HG02623 (cell line): ENCODE results near the gene CFAP61.
"Not testable (repeated sequence)": the region's sequence is repeated elsewhere in the genome, so short reads cannot be mapped to it uniquely, and the experiment has no call there.

Experiments used
- ATAC-seq: cut with Tn5 transposase; IDR thresholded peaks from one replicate; pipeline ENCODE4 v1.9.1; 2021; ENCODE audit warnings: moderate library complexity; ENCODE audit not compliant: unreplicated experiment

Gene CFAP61

DNA sequence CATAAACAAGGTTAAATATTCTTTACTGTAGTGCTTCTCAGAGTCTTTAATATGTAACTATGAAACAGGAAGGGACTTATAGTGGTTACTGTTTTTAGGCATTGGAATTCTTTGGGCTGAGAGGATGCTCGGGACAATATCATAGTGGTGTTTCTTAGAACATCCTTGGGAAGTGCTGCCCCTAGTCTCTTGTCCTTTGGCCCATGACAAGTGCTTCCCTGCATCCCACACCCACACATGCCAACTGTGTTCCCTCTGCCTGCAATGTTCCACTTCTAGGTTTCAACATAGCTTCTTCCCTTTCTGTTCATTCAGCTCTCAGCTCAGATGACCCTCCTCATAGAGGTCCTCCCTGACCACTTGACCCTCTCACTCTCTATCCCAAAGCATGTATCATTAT is 37.6 kb downstream of the CFAP61 start:
- ATAC-seq: no peak

DNA sequence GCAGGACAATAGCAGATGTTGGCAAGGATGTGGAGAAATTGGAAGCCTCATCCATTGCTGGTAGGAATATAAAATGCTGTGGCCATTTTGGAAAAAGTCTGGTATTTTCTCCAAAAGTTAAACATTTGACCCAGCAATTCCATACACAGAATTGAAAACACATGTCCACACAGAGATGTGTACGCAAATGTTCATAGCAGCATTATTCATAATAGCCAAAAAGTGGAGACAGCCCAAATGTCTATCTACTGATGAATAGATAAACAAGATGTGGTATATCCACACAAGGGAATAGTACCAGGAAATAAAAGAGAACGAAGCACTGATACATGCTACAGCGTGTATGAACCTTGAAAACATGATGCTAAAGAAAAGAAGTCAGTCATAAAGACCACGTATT is 40.5 kb downstream of the CFAP61 start:
- ATAC-seq: no peak

DNA sequence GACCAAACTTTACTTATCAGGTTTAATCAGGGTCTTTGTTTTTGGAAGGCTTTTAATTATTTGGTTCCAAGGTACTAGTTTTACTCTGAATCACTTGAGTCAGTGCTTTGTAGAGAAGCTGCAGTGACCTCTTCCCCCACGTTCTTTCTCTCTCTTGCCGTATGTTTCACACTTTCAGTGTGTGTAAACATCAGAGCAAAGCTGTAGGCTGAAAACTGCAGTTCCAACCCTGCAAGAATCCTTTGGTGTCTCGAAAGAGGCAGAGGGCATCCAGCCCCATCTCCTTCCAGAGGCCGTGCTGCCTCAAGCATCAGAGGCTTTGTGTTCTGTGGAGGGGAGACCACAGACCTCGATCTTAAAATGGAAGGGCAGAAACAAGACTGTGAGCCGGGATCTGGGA is 42.1 kb downstream of the CFAP61 start:
- no peak for ATAC-seq

DNA sequence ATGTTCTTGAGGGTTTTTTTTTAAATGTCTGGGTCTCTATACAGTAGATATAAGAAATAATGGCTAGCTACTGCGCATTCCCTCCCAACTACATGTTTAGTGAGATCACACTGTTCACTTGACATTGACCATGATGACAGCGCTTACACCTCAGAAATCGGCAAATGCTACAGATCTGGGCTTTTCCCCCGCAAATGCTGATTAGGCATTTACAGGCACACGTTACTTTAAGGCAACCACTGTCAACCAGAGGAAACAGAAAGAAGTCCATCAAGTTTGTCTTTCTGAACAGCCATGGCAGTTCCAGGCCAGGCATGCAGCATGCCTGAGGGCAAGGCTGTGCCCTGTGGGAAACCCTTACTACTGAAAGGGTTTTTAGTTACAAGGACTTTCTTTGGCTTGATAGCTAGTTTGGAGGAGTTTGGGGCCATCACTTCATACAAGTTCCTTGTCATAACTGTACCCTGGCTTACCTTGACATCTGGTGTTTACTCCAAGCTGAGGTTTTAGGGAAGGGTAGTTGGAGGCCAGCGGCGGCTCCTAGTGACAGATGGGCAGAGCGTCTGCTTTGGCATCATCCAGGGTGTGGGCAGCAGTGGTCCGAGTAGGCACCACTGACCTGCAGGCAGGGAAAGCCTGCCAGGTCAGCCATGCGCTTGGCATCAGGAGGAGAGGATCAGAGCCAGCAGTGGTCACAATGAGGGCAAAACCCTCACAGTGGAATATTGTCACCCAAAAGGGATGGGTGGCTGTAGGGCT is 43.0 kb downstream of the CFAP61 start:
- ATAC-seq: no peak

DNA sequence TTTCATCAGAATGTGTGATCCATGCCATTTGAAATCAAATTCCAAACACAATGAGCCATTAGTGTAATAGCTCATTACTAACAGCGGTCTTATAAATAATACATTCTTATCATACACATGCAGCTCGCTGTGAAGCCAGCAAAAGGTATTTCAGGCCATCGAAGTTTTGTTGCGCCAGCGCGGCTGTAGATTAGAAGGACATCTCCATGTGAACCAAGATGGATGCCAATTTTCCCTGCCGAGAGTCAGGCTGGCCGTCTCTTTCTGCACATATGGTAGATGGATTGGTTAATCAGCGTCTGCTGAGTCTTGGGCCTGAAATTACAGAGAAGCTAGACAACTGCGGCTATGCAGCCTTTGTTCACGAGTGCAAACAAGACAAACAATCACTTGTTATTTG is 44.1 kb downstream of the CFAP61 start:
- ATAC-seq: no peak

DNA sequence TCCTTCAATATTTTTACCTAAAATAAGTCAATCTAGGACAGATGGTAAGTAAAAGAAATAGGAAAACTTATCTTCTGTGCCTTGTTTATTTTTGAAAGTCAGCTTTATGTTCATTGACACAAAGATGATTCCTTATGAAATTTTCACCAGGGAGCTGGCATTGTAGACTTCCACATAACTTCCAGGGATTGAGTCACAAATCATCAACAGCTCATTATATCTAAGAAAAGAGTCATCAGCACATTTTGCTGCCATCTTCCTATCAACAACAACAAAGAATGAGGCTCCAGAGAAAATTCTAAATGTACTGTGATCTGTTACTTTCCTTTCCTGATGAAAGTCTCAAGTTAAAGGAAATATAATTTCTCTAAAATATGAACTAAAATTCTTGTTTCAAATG is 48.5 kb downstream of the CFAP61 start:
- ATAC-seq: no peak

DNA sequence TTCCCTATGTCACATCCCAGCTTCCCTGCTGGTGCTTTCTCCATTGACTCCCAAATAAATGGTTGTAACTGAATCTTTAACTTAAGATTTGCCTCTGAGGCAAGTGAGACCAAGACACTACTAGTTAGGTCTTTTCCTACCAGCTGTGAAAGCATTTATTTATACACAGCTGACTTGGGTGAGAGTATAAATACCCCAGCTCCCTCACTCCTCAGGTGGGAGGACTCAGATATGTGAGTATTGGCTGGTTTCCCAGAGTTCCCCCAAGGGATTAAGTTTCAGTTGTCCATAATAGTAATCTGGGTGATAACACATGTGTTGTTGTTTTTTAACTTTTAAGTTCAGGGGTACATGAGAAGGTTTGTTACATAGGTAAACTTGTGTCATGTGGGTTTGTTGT is 49.8 kb downstream of the CFAP61 start:
- ATAC-seq: no peak

DNA sequence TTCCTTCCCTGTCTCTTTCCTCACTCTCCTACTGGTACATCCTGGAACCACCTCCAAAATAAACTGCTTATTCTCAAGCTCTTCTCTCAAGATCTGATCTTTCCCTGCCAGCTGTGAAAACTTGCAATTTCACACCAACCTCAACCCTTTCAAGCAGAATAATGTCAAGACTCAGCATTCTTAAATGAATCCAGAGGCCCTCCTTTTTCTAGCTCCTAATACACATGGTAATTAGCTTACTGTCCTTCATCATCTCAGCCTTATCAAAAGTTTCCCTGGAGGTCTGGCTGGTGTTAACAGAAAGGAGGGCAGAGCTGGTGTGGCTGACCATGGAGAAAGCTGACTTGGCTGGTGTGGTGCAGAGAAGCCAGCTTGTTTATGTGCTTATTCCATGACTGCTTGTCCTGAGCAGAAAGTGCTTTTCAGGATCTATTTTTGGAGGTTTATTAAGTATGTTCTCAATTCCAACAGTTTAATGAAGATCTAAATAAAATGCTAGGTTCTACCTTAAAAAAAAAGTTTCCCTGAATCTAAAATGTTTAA is 50.5 kb downstream of the CFAP61 start:
- ATAC-seq: no peak

DNA sequence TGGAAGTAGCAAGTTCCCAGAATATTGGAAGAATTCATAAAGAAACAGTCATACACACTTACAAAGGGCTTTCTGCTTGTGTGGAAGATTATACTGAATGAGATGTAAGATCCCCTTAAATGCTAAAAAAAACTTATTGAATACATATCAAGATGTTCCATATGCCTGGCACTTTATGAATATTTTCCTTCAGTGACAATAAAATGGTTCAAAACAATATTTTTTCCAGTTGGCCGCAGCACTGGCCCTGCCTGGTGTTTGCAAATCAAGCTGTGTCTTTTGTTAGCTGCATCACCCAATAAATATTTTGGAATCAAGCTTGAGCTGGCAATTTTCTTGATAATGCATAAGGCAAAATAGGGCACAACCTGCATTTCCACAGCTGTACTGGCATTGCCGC is 51.2 kb downstream of the CFAP61 start:
- ATAC-seq: no peak

DNA sequence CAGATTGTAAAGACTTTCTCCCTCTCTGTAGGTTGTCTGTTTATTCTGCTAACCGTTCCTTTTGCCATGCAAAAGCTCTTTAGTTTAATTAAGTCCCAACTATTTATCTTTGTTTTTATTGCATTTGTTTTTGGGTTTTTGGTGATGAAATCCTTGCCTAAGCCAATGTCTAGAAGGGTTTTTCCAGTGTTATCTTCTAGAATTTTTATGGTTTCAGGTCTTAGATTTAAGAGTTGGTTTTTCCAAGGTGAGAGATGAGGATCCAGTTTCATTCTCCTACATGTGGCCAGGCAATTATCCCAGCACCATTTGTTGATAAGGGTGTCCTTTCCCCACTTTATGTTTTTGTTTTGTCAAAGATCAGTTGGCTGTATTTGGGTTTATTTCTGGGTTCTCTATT is 70.9 kb downstream of the CFAP61 start:
- ATAC-seq: not testable (repeated sequence)

DNA sequence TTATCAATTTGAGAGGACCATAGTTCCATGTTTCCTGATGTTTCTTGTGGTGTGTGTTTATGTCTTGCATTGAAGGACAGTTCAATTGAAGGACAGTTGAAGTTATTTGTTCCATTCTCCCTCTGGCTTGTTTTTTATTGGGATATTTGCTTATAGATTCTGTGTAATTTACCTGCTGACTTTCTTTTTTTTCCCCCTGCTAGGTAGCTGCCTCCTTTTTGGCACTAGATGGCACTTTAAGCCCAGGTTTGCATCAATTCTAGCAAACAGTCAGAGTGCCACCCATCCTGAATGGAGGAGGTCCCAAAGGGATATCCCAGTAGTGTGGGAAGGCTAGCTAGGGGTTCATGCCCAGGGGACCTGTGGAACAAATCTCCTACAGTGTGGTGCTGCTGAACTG is 78.1 kb downstream of the CFAP61 start:
- ATAC-seq: no peak

DNA sequence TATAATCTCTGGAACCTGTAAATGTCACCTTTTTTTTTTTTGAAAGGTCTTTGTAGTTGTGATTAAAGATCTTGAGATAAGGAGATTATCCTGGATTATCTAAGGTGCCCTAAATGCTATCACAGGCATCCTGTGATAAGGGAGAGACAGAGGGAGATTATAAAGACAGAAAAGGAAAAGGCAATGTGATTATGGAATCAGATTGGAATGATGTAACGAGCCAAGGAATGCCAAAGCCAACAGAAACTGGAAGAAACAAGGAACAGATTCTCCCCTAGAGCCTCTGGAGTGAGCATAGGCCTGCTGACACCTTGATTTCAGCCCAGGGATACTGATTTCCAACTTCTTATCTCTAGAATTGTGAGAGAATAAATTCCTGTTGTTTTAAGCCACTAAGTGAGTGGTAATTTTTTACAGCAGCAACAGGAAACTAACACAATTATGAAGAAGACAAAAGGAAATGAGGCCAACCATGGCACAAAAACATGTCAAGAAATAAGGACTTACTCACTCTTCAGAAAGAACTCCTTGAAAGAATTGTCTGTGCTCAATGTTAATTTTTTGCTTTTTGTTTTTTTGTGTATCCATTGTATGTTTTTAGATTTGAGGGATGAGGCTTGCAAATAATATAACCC is 82.7 kb downstream of the CFAP61 start:
- ATAC-seq: no peak

DNA sequence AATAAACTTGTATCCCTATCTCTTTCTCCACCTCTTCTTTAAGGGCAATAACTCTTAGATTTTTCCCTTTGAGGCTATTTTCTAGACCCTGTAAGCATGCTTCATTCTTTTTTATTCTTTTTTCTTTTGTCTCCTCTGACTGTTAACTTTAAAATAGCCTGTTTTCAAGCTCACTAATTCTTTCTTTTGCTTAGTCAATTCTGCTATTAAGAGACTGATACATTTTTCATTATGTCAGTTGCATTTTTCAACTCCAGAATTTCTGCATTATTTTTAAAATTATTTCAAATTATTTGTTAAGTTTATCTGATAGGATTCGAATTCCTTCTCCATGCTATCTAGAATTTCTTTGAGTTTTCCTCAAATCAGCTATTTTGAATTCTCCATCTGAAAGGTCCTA is 84.0 kb downstream of the CFAP61 start:
- ATAC-seq: no peak

DNA sequence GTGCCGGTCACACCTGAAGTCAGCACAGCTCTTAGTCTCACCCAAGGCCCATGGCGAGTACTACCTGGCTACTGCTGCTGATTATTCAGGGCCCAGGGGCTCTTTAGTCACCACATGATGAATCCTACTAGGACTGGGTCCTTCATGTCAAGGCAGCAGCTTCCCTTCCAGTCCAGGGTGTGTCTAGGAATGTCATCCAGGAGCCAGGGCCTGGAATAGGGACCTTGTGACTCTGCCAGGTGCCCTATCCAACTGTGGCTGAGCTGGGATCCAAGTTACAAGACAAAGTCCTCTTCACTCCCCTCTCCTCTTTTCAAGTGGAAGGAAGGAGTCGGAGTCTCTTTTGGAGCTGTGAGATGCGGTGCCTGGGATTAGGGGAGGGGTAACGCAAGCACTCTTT is 85.5 kb downstream of the CFAP61 start:
- no peak for ATAC-seq

DNA sequence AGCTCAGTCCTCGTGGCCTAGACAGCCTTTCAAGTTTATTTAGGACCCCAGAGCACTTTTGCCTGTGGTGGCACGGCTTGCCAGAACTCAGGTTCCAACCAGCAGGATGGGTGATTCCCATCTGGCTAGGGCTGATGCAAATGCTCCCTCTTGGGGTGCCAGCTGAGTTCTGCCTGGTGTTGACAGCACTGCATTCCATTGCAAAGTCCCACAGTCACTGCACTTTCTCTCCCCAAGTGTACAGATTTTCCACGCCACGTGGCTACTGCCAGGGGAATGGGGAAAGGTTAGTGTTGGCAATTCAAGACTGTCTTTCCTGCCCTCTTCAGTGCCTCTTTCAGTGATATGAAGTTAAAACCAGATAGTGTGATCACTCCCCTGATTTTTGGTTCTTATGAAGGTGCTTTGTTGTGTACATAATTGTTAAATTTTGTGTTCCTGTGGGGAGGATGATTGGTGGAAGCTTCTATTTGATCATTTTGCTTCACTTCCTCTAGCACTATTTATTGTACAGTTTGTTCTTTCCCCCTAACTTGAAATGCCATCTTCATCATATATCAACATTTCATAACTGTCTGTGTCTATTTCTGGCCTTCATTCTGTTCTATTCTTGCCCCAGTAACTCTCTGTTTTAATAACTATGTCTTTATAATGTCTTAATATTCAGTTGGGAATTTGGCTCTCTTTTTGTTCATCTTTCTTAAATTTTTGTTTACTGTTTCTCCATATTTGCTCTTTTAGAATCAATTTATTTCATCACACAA is 86.2 kb downstream of the CFAP61 start:
- no peak for ATAC-seq

DNA sequence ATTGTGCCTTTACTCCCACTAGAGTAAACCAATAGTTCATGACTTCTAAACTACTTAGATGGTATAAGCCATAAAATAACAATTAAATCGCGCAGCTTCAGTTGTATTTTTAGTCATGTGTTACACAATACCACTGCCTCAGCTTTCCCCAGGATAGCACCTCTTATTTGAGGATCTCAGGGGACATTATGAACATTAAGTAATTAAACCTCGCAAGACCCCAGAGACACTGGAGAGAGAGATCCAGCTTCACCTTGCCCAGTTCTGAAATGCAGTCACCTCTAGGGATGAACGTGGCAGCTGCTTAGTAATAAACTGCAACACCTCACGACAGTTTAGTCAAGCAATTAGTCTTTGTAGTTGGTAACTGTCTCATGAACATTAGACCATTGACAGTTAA is 87.1 kb downstream of the CFAP61 start:
- ATAC-seq: no peak

DNA sequence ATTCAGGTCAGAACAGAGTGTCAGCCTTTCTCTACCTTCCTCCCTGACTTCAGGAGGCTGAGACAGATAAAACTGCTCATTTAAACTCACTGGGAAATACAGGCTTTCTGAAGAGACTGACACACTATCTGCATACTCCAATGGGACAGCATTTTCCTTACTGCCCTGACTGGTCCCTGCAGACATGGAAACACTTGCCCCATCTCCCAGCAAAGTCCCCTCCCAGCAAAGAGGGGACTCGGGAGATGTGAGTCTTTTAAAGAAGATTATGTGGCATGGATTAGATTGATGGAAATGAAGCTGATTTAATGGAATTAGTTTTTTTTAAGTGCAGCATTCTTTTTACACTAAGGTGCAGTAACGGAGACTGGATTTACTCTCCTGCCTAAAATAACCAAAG is 90.8 kb downstream of the CFAP61 start:
- ATAC-seq: no peak

DNA sequence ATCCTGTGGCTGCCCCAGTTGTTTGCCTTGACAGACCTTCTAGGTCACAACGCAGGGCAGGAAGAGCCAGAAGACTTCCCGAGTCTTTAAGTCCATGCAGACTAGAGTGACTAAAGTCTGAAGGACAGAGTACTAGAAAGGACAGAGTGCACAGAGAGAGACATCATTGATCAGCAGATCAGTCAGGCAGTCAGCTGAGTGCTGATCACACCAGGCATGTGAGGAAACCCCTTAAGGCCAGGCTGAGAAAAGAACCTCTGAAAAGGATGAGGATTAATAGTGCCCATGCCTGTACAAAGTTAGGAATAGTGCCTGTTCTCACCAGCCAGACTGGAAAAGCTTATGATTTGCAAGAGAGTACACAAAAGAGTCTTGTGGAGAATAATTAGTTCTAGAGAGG is 91.3 kb downstream of the CFAP61 start:
- no peak for ATAC-seq

DNA sequence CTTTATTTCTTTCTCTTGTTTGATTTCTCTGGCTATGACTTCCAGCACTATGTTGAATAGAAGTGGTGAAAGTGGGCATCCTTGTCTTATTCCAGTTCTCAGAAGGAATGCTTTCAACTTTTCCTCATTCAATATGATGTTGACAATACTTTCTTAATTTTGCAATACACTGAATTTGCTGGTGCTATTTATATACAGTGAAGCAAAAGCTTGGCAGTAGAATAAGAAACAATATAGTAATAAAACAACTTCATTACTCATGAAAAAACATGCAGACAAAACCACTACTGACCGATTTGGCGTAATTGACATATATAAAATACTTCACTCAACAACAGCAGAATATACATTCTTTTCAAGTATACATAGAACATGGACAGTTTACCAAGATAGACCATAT is 96.4 kb downstream of the CFAP61 start:
- no peak for ATAC-seq

DNA sequence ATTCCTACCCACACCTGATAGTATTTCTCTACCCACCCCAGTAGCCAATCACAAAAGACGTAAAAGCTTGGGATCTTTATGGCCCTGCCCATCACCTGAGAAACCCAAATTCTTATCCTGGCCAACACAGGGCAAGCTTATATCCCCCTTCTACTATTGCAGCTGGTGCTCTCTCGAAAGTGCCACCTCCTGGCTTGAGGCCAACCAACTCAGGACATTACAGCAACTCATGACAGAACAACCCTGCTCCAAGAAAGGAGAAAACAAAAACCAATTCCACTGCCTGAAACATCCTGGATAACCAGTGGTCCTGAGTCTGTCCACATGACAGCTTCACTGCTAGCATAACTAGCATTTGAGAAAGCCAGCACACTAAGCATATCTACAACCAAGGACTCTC is 97.9 kb downstream of the CFAP61 start:
- no peak for ATAC-seq

DNA sequence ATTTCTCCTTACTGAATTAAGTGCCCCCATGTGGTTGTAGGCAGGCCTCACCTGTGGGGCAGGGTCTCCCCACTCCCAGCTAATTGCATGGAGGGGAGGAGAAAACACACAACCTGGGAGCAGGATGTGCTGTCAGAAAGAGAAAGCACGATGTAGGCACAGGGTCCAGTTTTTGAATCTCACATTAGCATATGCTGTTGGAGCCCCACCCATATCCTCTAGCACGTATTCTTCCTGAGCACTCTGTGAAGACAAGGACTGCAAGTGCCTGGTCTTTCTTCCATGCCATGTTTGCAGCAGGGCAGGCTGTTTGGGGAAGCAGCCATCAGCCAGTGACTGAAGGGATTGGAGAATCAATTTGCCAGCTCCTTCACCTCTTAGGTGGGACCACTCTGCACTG is 108.2 kb downstream of the CFAP61 start:
- ATAC-seq: no peak

DNA sequence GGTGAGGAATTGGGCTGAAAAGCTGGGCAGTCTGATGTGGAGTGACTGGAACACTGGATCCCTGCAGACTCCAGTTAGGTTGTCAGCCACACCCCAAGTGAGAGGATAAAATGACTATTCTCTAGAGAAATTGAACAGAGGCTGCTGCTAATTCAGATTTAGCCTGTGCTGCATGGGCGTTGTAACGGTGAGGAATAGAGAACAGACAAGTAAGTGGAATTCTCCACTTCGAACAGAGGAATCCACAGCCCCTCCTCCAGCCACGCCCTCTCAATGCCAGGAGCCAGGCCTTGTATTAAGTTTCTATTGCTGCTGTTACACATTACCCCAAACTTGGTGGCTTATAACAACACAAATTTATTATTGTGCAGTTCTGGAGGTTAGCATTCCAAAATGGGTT is 109.3 kb downstream of the CFAP61 start:
- ATAC-seq: no peak
